CD4-positive, alpha-beta T cell treated with Interleukin-1 beta for 1 hour (primary cell): ENCODE measurements around the gene CHPF.

ENCODE experiments used
- DNase-seq, 2 donors: peaks; one replicate each; pipeline ENCODE4 v3.0.0-alpha.2; 2020 to 2022

Gene CHPF, protein sequence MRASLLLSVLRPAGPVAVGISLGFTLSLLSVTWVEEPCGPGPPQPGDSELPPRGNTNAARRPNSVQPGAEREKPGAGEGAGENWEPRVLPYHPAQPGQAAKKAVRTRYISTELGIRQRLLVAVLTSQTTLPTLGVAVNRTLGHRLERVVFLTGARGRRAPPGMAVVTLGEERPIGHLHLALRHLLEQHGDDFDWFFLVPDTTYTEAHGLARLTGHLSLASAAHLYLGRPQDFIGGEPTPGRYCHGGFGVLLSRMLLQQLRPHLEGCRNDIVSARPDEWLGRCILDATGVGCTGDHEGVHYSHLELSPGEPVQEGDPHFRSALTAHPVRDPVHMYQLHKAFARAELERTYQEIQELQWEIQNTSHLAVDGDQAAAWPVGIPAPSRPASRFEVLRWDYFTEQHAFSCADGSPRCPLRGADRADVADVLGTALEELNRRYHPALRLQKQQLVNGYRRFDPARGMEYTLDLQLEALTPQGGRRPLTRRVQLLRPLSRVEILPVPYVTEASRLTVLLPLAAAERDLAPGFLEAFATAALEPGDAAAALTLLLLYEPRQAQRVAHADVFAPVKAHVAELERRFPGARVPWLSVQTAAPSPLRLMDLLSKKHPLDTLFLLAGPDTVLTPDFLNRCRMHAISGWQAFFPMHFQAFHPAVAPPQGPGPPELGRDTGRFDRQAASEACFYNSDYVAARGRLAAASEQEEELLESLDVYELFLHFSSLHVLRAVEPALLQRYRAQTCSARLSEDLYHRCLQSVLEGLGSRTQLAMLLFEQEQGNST

GRCh38 chr2:219543596-219544358, at the start of gene CHPF, which contains the start of gene TMEM198:
Gene CHPF (minus strand): TSS chr2:219543809. CDS start chr2:219543538, 271 bp downstream.
Gene TMEM198 (plus strand): TSS chr2:219544028. CDS start chr2:219544728, 700 bp downstream.
- peak; percentile 95 to 96 for DNase-seq

DNA sequence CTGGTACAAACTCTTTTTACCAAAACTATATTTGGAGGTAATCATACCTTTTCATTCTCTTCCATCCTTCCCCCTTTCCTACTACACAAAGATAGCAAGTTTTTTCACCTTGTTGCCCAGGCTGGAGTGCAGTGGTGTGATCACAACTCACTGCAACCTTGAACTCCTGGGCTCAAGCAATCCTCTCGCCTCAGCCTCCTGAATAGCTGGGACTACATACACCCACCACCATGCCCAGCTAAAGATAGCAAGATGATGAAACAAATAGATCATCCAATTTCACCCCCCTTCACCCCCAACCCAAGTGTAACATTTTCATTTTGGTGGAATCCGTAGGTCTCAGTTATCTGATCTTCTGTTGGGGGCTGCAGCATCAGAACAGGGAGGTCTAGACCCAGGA, 49.5 kb upstream of the CHPF start:
- DNase-seq: no peak

DNA sequence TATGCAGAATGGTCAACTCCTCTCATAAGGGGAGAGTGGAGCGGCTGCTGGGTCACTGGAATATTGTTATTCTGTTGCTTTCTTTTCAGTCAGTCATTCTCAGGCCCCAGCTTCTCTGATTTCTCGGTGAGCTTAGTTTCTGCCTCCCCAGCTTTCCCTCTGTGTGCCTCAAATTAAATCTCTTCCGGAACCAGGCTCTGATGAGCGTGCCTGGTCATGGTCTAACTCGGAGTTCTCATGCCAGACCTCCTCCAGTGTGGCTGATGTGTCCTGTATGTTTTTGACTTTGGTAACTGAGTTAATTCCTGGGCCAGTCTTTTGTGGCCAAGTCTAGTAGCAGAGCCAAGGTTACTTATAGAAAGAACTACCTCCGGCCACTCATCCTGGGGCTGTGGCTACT, 49.1 kb upstream of the CHPF start:
- DNase-seq: no peak

DNA sequence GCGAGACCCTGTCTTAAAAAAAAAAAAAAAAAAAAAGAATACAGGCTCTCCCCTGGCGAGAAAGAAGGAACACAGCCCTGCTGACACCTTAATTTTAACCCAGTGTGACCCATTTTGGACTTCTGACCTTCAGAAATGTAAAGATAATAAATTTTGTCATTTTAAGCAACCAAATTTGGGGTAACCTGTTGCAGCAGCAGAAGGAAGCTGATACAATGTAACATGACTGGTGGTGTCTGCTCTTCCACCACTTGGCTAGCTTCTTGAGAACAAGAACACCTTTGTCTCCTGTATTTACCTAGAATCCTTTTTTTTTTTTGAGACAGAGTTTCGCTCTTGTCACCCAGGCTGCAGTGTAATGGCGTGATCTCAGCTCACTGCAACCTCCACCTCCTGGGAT, 47.5 kb upstream of the CHPF start:
- DNase-seq: no peak

- DNase-seq: no peak
These were observed 37.7 kb upstream of the CHPF start for GRCh38 chr2:219581346-219581745.

DNA sequence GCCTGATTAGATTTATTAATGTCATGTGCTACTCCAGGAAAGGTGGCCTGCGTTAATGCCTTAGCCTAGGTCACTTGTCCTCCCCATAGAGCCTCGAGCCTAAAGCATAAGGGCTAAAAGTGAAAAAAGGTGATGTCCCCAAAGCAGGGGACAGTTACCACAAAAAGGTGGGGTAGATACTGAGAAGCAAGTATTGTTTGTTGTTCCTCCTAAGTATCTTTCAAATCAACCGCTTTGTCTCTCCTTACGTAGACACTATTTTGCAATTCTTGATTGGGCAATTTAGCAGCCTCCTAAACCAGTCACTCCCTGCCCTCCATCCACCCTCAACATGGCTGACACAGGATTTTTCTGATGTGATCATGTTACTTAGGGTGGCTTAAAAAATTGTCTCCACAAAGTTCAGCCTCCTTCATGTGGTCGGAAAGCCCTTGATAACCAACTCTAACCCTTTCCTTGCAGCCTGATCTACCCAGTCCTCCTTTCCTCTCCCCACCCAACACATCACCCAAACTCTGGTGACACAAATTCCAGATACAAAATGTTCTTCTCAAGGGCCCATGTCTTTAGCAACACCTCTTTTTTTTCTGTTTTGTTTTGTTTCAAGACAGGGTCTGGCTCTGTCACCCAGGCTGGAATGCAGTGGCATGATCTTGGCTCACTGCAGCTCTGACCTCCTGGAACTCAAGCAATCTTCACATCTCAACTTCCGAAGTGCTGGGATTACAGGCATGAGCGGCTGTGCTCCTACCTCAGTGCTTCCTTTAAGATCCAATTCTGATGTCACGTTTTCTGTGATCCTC, 35.4 kb upstream of the CHPF start:
- DNase-seq: no peak

DNA sequence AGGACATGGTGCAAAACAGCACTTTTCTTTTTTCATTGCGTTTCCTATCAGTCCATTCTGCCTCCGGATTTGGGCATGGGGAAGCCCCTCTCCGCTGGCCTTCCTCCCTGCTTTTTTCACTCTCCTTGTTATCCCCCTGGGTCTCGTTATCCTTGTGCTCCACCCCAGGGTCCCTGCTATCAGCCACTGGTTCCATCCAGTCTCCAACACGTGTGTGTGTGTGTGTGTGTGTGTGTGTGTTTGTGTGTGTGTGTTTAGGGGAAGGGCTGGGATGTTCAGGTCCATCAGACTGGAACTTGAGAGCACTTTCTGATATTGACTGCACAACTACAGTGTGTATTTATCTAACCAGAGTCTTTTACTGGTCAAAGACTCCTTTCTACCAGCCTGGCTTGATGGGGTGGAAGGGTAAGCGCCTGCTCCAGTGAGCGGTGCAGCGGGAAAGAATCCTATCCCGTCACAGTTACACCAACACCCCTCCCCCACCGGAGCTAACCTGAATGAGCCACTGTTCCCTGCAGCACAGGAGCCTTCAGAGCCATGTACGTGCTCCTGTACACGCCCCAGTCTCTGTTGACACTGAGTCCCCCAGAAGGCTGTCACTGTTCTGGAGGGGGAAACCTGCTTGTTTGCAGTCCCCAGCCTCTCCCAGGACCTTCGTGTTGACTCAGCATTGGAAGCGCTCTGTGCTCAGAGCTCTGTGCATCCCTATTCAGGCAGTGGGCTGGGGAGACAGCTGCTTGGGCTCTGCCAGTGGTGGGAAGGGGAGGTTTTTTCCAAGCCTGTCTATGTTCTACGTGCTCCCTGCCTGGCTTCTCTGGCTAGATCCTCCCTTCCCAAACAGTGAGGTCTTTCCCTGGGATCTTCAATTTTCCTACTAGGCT, 33.1 kb upstream of the CHPF start:
- DNase-seq: no peak

DNA sequence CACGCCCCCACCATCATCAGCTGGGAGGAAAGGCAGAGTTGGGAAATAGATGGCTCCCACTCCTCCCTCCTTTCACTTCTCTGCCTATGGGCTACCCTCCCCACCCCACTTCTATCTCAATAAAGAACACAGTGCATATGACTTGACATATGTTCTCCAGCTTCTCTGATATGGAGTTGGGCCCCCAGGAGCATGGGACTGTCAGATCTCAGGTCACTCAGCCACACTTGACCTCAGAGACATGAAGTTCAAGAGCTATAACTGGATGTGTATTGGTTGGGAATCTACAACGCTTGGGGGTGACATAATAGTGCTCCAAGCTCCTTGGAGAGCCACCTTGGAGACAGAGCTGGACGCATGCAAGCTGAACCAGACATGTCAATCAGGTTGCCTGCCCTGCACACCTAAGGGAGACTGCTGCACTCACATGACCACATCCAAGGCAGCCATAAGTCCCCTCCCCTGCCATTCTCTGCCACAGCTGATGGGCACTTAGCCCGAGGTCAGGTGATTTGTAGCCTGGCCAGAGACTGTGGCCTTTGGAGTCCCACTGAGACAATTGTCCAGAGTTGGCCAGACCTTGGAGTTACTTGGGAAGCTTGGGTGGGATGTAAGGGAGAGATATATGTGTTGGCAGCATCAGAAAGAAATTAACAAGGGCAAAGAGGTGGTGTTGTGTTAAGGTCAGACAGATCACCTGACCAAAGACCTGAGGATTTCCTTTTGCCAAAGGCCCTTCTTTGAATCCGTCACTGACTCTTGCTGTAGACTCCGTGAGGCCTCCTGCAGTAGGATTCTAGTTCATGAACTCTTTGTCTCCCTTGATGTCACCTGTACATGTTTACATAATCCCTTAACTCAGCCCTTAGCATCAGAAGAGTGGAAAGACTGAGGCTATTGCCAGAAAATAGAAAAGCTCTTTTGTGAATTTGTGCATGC, 32.2 kb upstream of the CHPF start:
- no peak for DNase-seq

DNA sequence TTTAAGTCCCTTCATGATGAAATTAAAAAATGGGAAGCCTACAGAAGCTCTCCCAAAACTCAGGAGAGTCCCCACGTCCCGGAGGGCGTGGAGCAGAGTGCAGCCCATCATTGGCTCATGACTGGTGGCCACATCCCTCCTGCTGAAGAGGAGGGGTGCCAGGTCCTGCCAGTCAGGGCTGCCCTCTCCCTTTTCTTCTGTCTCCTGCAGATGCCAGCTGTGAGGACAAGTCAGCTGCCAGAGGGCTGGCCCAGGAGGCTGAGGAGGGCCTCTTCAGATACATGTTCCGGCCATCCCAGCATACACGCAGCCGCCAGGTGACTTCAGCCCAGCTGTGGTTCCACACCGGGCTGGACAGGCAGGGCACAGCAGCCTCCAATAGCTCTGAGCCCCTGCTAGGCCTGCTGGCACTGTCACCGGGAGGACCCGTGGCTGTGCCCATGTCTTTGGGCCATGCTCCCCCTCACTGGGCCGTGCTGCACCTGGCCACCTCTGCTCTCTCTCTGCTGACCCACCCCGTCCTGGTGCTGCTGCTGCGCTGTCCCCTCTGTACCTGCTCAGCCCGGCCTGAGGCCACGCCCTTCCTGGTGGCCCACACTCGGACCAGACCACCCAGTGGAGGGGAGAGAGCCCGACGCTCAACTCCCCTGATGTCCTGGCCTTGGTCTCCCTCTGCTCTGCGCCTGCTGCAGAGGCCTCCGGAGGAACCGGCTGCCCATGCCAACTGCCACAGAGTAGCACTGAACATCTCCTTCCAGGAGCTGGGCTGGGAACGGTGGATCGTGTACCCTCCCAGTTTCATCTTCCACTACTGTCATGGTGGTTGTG, 31.1 kb upstream of the CHPF start:
- DNase-seq: no peak

DNA sequence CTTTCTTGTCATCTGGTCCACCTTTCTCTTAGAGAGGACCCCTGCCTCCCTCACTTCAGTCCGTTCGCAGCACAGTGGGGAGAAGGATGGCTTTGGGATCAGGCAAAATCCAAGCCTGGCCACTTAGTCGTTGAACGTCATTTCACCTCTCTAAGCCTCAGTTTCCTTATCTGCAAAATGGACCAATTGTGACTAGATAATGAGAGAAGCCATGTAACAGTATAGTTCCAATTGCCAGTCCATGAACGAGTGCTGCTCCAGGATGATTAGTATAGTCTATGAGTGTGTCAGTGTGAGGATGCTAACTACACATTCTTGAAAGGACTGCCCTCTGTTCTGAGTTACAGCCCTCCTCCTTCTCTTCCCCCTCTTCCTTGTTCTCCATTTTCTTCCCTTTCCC, 29.6 kb upstream of the CHPF start:
- DNase-seq: no peak

DNA sequence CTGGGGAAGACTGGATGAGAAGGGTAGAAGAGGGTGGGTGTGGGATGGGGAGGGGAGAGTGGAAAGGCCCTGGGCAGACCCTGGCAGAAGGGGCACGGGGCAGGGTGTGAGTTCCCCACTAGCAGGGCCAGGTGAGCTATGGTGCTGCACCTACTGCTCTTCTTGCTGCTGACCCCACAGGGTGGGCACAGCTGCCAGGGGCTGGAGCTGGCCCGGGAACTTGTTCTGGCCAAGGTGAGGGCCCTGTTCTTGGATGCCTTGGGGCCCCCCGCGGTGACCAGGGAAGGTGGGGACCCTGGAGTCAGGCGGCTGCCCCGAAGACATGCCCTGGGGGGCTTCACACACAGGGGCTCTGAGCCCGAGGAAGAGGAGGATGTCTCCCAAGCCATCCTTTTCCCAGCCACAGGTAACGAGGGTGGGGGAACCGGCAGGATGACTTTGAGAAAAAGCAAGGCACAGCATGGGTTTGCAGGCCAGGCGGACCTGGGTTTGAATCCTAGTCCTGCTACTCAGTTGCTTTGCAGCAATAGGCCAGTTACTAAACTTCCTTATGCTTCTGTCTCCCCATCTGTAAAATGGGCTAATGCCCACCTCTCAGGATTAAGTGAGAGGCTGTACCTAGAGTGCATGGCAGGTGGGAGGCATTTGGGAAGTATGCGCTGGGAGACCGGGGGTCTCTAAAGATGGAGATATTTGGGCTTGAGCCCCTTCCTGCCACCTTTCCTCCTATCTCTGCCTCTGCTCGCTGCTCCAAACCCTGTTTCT, 28.8 kb upstream of the CHPF start, which contains the start of gene INHA:
INHA (plus strand) TSS at position 74 of the 765 bp plus-strand sequence; CDS start at position 139, 65 bp downstream.
- DNase-seq: no peak

DNA sequence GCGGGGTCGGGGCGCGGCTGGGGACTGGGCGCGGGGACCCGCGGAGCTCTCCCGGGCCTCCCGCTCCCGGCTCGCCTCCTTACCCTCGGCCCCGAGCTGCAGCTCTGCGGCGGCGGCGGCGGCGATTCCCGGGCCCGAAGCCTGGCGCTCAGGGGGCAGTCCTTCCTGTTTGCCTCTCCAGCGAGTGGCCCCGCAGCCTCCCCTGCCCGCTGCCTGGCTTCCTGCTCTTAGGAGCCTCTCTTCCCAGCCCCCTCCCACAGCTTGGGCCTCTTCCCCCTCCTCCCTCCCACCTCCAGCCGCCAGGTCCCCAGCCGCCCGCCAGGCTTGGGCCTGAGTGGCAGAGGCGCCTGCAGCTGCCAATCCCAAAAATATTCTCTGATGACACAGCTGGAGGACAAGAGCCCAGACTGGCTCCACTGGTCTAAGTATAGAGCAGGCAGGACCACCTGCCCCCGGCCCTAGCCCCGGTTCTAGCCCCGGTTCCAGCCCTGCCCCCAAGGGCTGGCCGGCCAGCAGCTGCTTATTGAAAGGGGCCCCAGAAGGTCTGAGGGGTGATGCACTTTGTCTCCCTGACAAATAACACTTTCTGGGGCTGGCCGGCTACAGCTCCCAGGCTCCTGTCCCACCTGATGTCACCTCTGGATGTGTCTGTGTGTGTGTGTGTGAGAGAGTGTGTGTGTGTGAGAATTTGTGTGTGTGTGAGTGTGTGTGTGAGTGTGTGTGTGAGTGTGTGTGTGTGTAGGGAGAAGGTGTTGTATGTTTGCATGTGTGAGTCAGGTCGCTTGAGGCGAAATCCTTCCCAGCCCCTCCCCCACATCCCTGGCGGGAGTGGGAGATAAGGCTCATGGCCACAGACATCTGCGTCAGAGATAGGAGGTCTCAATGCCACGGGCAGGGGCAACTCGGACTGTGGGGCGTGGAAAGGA, 28.0 kb upstream of the CHPF start, which contains the start of gene OBSL1:
OBSL1 (minus strand) TSS at position 229 of the 926 bp plus-strand sequence. CDS start 307 bp downstream, outside the sequence.
- no peak for DNase-seq

DNA sequence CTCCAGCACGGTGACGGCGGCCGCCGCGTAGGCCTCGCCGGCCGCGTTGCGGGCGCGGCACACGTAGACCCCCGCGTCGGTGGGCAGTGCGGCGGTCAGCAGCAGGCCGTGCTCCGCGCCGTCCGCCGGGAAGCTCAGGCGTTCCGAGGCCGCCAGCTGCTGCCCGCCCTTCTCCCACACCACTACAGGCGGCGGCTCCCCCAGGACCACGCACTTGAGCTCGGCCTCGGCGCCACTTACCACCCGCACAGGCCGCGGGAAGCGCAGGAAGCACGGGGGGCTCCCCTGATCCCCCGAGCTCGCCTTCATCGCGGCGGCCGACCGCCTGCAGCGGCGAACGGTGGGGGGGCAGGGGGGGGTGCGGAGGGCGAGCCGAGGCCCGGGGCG, 27.3 kb upstream of the CHPF start:
- no peak for DNase-seq

DNA sequence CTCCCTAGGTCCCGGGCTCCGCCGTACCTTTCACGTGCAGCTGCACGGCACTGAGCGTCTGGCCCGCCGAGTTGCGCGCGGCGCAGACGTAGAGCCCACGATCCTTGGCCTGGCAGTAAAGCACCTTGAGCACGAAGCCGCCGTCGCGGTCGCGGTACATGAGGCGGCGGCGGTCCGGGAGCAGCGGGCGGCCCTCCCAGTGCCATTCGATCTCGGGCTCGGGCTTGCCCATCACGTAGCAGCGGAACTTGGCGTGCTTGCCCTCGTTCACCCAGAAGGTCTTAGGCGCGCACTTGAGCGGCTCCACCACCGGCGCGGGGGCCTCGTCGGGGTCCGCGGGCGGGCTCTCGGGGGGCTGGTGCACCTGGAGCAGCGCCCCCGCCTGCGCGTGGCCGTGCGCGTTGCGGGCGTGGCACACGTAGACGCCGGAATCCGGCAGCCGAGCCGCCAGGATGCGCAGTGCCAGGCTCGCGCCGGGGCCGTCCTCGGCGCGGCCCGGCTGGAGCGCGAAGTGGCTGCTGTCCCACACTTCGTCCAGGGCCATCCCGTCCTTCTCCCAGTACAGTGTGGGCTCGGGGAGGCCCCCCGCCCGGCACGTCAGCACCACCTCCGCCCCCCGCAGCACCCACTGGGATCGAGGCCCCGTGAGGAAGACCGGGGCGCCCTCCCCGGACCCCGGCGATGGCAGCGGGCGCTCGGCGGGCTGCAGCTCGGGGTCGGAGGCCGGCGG, 26.8 kb upstream of the CHPF start:
- no peak for DNase-seq

DNA sequence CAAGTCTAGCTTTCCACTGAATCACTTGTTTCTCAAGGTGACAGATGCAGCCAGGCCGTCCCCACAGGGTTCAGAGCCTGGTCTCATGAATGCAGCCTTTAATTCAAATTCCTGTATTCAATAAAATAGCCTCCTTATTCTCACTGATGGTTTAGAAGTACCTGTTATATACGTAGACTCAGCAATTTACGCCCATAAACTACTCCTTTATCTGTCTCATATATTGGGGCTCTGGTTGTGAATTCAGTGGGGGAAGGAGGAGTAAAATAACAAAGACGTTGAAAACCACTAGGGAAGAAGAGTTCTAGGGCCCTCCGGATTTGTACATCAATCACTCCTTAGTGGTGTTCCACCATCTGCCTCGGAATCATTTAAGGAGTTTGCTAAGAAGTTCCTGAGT, 26.0 kb upstream of the CHPF start:
- DNase-seq: no peak

DNA sequence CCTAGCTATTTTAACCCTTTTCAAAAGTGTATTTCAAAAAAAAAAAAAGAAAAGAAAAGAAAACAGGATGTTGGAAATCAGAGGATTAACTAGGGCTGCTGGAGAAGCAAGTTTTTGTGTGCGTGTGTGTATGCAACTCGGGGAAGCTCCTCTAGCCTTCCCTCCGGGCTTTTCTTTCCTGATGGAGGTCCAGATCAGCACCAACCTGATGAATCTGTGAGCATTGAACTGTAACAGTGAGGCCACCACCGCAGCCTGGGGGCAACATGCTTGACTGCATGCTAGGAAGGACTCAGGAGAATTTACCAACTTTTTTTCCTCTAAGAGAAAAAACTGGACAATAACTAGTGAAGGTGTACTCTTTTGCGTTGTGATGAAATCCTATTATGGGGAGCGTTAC, 25.4 kb upstream of the CHPF start:
- DNase-seq: no peak
